Lower leg skin (tissue), 4 donors: ENCODE results near the gene CES4A. TPM values are rescaled to one million over a fixed set of nuclear protein-coding genes. Genes with fewer than 3 reads are reported as not detected.

Experiments used
- DNase-seq, 2 donors: peaks; one replicate each; pipeline ENCODE4 v3.0.0-alpha.2; 2019; ENCODE audit warnings: low spot score in 2 of 2
- H3K4me3 ChIP-seq: fragments of 200-600 bp; sonication (generic); 2 replicates; pipeline ENCODE4 v1.5.1; 2017; ENCODE audit warnings: mild to moderate bottlenecking, low read depth; ENCODE audit not compliant: poor library complexity, severe bottlenecking
- CTCF ChIP-seq, 3 donors: fragments of 450-650 bp; IDR thresholded peaks; one replicate each; pipeline ENCODE4 v1.5.1; 2016; ENCODE audit warnings: antibody characterized with exemption in 3 of 3, mild to moderate bottlenecking in 3 of 3, moderate library complexity in 2 of 3
- POLR2A ChIP-seq, 2 donors: fragments of 450-650 bp; IDR thresholded peaks; one replicate each; pipeline ENCODE4 v1.6.1; 2016 to 2017; ENCODE audit warnings: antibody characterized with exemption in 2 of 2, mild to moderate bottlenecking in 1 of 2, moderate library complexity in 1 of 2
- WGBS, 2 donors: methylation state at CpG; one replicate each; pipeline ENCODE4 v1.1.5; 2018; 5-methylcytosine and 5-hydroxymethylcytosine counted together
- intact Hi-C: fragments of 100-400 bp; cut with DNase I; formaldehyde crosslinking; loops from one replicate; pipeline ENCODE4 v1.15.0; 2023; ENCODE audit warnings: low total_unique reads
- total RNA-seq, 4 donors: library from RNA; depleted of rRNA; stranded (reverse); fragments of >200 nt; gene quantifications; one replicate each; pipeline ENCODE4 v1.1.0, GENCODE V29; 2016

The CES4A gene
- total RNA-seq, 4 donors from 2014 or later = 43.6 to 95.8 (median 75.9) TPM

- 87 to 95% methylated on average over 4 of the region's 4 CpGs for WGBS, 2 donors
These were observed 42.5 kb upstream of the CES4A start for GRCh38 chr16:66945939-66946338.

GRCh38 chr16:66946541-66946940 lies 41.8 kb upstream of the CES4A start:
- no peak overlapping the region for H3K4me3 ChIP-seq
- no peak for DNase-seq
- intact Hi-C loops = no loop called here
- no peak for TF ChIP-seq CTCF (IDR thresholded peaks at IDR 0.05)
- TF ChIP-seq POLR2A (IDR thresholded peaks at IDR 0.05) = no peak
- WGBS, 2 donors = 75 to 80% methylated on average over 7 of the region's 7 CpGs

More at GRCh38 chr16:66945939-66946338, 42.5 kb upstream of the CES4A start:
- intact Hi-C loops = no loop called here
- no peak for DNase-seq
- no peak for TF ChIP-seq POLR2A (IDR thresholded peaks at IDR 0.05)
- no peak overlapping the region for H3K4me3 ChIP-seq

- no peak for DNase-seq
- TF ChIP-seq CTCF (IDR thresholded peaks at IDR 0.05) = no peak
- no peak for TF ChIP-seq POLR2A (IDR thresholded peaks at IDR 0.05)
- intact Hi-C loops = no loop called here
- no peak overlapping the region for H3K4me3 ChIP-seq
- WGBS, 2 donors = 26 to 30% methylated on average over 5 of the region's 5 CpGs
These were observed 41.5 kb upstream of the CES4A start for GRCh38 chr16:66946974-66947301.

GRCh38 chr16:66947302-66948065 lies 40.9 kb upstream of the CES4A start:
- no peak for TF ChIP-seq POLR2A (IDR thresholded peaks at IDR 0.05)
- TF ChIP-seq CTCF (IDR thresholded peaks at IDR 0.05) = peak; percentile 53 to 83 (median 66)
- intact Hi-C loops = no loop called here
- peak overlapping the region; percentile 38 for H3K4me3 ChIP-seq
- WGBS, 2 donors = 0 to 1% methylated on average over 23 of the region's 23 CpGs
- peak; percentile 79 to 95 for DNase-seq

- DNase-seq = no peak
- intact Hi-C loops = no loop called here
- WGBS, 2 donors = 1% methylated on average over 24 to 44 of the region's 44 CpGs
- TF ChIP-seq POLR2A (IDR thresholded peaks at IDR 0.05) = no peak
- TF ChIP-seq CTCF (IDR thresholded peaks at IDR 0.05) = no peak
- H3K4me3 ChIP-seq = peak overlapping the region; percentile 10
These were observed 40.1 kb upstream of the CES4A start for GRCh38 chr16:66948134-66948836.

- H3K4me3 ChIP-seq = no peak overlapping the region
- no peak for DNase-seq
- TF ChIP-seq CTCF (IDR thresholded peaks at IDR 0.05) = no peak
- TF ChIP-seq POLR2A (IDR thresholded peaks at IDR 0.05) = no peak
- intact Hi-C loops = no loop called here
- 16 to 23% methylated on average over 16 to 20 of the region's 21 CpGs for WGBS, 2 donors
These were observed 39.6 kb upstream of the CES4A start for GRCh38 chr16:66948837-66949225.
